GM12878 (cell line): ENCODE data around the gene ATP8A1. TPM values are rescaled to one million over a fixed set of nuclear protein-coding genes. Genes with fewer than 3 reads are reported as not detected.
A peak's percentile ranks its signal among the peaks of the same experiment; 100 is the strongest.

ENCODE experiments used
- CHD2 ChIP-seq: IDR thresholded peaks from 2 replicates; pipeline ENCODE4 v1.6.1; 2011; ENCODE audit warnings: low read depth, low read length, improper control_type of control experiment, borderline replicate concordance
- CTCF ChIP-seq, 3 experiments: IDR thresholded peaks in 2 of 3; conservative IDR thresholded peaks in 1 of 3; 2 replicates each; pipeline ENCODE4 v1.5.1; 2011; ENCODE audit warnings: low read depth in 3 of 3, low read length in 3 of 3, mild to moderate bottlenecking in 3 of 3, control low read depth in 2 of 3, moderate library complexity in 2 of 3, inconsistent platforms in 1 of 3, mixed read lengths in 1 of 3; ENCODE audit not compliant: control insufficient read depth in 2 of 3, insufficient read depth in 1 of 3; ENCODE audit errors: extremely low read depth in 1 of 3
- EP300 ChIP-seq, 2 experiments: fragments of 150-350 bp in 1 of 2; IDR thresholded peaks; 2 replicates each; pipeline ENCODE4 v1.6.1; 2011 to 2012; ENCODE audit warnings: low read depth in 2 of 2, low read length in 2 of 2, borderline replicate concordance in 1 of 2, improper control_type of control experiment in 1 of 2, inconsistent platforms in 1 of 2; ENCODE audit not compliant: control insufficient read depth in 1 of 2
- GATAD2B ChIP-seq: fragments of 450-650 bp; conservative IDR thresholded peaks from 2 replicates; pipeline ENCODE4 v1.6.1; 2017; ENCODE audit warnings: low read depth, mild to moderate bottlenecking, moderate library complexity
- HCFC1 ChIP-seq: fragments of 150-350 bp; IDR thresholded peaks from 2 replicates; pipeline ENCODE4 v1.6.1; 2014; ENCODE audit warnings: low read length
- HDGF ChIP-seq: fragments of 450-650 bp; IDR thresholded peaks from 2 replicates; pipeline ENCODE4 v1.6.1; 2016; ENCODE audit warnings: antibody characterized with exemption
- IRF3 ChIP-seq: fragments of 450-650 bp; IDR thresholded peaks from 2 replicates; pipeline ENCODE4 v1.6.1; 2014; ENCODE audit warnings: mild to moderate bottlenecking
- IRF4 ChIP-seq: IDR thresholded peaks from 2 replicates; pipeline ENCODE4 v1.6.1; 2011; ENCODE audit warnings: low read depth, low read length
- MXI1 ChIP-seq: fragments of 150-350 bp; IDR thresholded peaks from 2 replicates; pipeline ENCODE4 v1.6.1; 2011; ENCODE audit warnings: low read depth, mild to moderate bottlenecking, inconsistent platforms, low read length, improper control_type of control experiment
- NBN ChIP-seq: fragments of 450-650 bp; IDR thresholded peaks from 2 replicates; pipeline ENCODE4 v1.6.1; 2016
- NFYA ChIP-seq: IDR thresholded peaks from 2 replicates; pipeline ENCODE4 v1.6.1; 2011; ENCODE audit warnings: low read depth, mild to moderate bottlenecking, low read length, improper control_type of control experiment, borderline replicate concordance
- PAX8 ChIP-seq: fragments of 450-650 bp; IDR thresholded peaks from 2 replicates; pipeline ENCODE4 v1.6.1; 2017; ENCODE audit warnings: mild to moderate bottlenecking, moderate library complexity
- PBX3 ChIP-seq: IDR thresholded peaks from 2 replicates; pipeline ENCODE4 v1.6.1; 2011; ENCODE audit warnings: mild to moderate bottlenecking, low read depth, low read length, moderate library complexity; ENCODE audit not compliant: insufficient replicate concordance
- RELB ChIP-seq: fragments of 450-650 bp; IDR thresholded peaks from 2 replicates; pipeline ENCODE4 v1.6.1; 2017; ENCODE audit warnings: low read depth, mild to moderate bottlenecking, moderate library complexity
- SMARCA5 ChIP-seq: fragments of 450-650 bp; IDR thresholded peaks from 2 replicates; pipeline ENCODE4 v1.6.1; 2017; ENCODE audit warnings: mild to moderate bottlenecking
- SP1 ChIP-seq: IDR thresholded peaks from one replicate; pipeline ENCODE4 v1.6.1; 2011; ENCODE audit warnings: low read depth, low read length
- SPI1 ChIP-seq: IDR thresholded peaks from 2 replicates; pipeline ENCODE4 v1.6.1; 2011; ENCODE audit warnings: low read depth, mild to moderate bottlenecking, low read length, moderate library complexity, borderline replicate concordance; ENCODE audit not compliant: insufficient read depth
- TAF1 ChIP-seq: IDR thresholded peaks from 2 replicates; pipeline ENCODE4 v1.6.1; 2011; ENCODE audit warnings: mild to moderate bottlenecking, low read depth, low read length, borderline replicate concordance
- TCF7 ChIP-seq: IDR thresholded peaks from 2 replicates; pipeline ENCODE4 v1.6.1; 2014; ENCODE audit warnings: antibody characterized with exemption, borderline replicate concordance
- ZBED1 ChIP-seq: IDR thresholded peaks from 2 replicates; pipeline ENCODE4 v1.6.1; 2016; ENCODE audit warnings: borderline replicate concordance
- ZNF274 ChIP-seq: IDR thresholded peaks from one replicate; pipeline ENCODE4 v1.8.0; 2011; ENCODE audit not compliant: insufficient read length, insufficient read depth
- ZNF384 ChIP-seq: IDR thresholded peaks from 2 replicates; pipeline ENCODE4 v1.6.1; 2012; ENCODE audit warnings: low read depth, mild to moderate bottlenecking, low read length, improper control_type of control experiment, borderline replicate concordance
- polyA plus RNA-seq, 11 experiments: library from polyadenylated mRNA; depleted of rRNA in 4 of 11; unstranded in 6 of 11; stranded (reverse) in 5 of 11; fragments of >200 nt; fragmentation: Nextera tagmentation in 4 of 11; fragmentation: Illumina TruSeq in 1 of 11; extraction: Ambion mirVana in 4 of 11; extraction: Trizol in 1 of 11; gene quantifications; 1 replicate in 1 of 11; 2 replicates in 10 of 11; pipeline versions ENCODE4 v1.2.1 to v1.2.3, GENCODE V29; 2011 to 2016; ENCODE audit warnings: inconsistent platforms in 2 of 11, missing spikeins in 2 of 11, low read depth in 1 of 11
- total RNA-seq, 4 experiments: library from RNA; depleted of rRNA in 3 of 4; stranded (reverse); fragments of >200 nt in 3 of 4; fragmentation: Illumina TruSeq in 1 of 4; extraction: Trizol in 1 of 4; gene quantifications; 2 replicates each; pipeline versions ENCODE4 v1.2.1 to v1.2.3, GENCODE V29; 2013 to 2021

Gene ATP8A1
- total and polyA plus RNA-seq, 10 of the 15 experiments (the other 5 are each of a cell fraction or from before 2014, with no cell fraction given), result 9.0 to 116 (median 37.3) TPM

GRCh38 chr4:42638993-42639392 is 17.9 kb downstream of the ATP8A1 start (continued):
- TF ChIP-seq RELB (peak; percentile 90), CTCF (IDR thresholded peaks at IDR 0.05 in 2 of 3, conservative IDR thresholded peaks at IDR 0.05 in 1 of 3; ENCODE audit: control insufficient read depth in 2 of 3, extremely low read depth in 1 of 3, insufficient read depth in 1 of 3, low read depth in 3 of 3, low read length in 3 of 3) (no peak), TCF7 (peak; percentile 82), PBX3 (peak; percentile 57), SP1 (peak; percentile 57), EP300 (IDR thresholded peaks at IDR 0.05; ENCODE audit: borderline replicate concordance in 1 of 2, control insufficient read depth in 1 of 2, low read depth in 2 of 2, low read length in 2 of 2) (peak; percentile 81 to 96), ZNF384 (peak; percentile 53; the same call in 1 of the 2 replicates), SPI1 (peak; percentile 10; the same call in 1 of the 2 replicates), NBN (peak; percentile 80; the same call in 1 of the 2 replicates), IRF4 (peak; percentile 85), SMARCA5 (0 out of 2 replicates have a peak, but pooled peaks have one; percentile 17), TAF1 (peak; percentile 15; the same call in 1 of the 2 replicates), GATAD2B (0 out of 2 replicates have a peak, but pooled peaks have one; percentile 32), CHD2 (peak; percentile 79; the same call in 1 of the 2 replicates), MXI1 (peak; percentile 73; the same call in 1 of the 2 replicates), HDGF (no peak), HCFC1 (no peak), PAX8 (no peak), IRF3 (no peak), ZNF274 (no peak), NFYA (no peak), ZBED1 (peak; percentile 94)
